NCI-H510A (cell line): Measurements from ENCODE around the gene FBXW11.
"Not testable (repeated sequence)": the region's sequence is repeated elsewhere in the genome, so short reads cannot be mapped to it uniquely, and the experiment has no call there.

ENCODE experiments used
- DNase-seq: peaks from one replicate; lab custom pipeline; 2025; lab: John Stamatoyannopoulos, UW

Gene FBXW11

DNA sequence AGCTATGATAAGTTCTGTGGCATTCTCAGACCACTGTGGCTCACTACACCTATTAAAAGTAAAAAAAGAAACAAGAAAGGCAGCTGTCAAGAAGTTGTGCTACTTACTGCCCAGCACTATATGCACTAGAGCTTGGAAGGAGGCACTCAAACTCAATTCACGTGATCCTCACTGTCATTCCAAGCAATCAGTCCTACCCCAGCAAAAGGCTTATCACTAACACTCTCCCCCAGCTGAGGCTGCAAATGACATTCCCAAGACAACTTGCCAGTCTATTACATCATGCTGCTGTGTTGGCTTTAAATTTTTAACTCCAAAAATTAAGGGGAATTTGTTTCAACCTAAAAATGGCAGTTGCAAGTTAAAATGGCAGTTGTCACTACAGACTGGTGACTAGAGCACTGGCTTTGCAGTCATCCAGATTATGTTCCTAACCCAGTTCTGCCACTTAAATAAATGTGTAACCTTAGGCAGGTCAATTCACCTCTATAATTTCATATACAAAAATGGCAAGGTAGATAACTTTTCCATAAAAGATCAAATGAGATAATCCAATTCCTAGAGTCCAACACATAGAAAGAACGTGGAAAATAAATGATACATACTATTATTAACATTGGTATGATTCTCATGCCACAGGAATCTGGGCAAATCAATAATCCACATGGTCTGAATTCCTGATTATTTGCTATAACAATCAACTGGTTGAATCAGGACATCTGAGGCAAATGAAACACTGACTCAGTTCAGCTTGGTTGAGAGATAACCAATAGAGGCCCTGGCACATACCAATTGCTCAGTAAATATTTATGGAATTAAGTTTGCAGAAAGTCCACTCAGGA lies 52.4 kb downstream of the FBXW11 start:
- DNase-seq = no peak

GRCh38 chr5:171952021-171952420 lies 54.4 kb downstream of the FBXW11 start:
- no peak for DNase-seq

DNA sequence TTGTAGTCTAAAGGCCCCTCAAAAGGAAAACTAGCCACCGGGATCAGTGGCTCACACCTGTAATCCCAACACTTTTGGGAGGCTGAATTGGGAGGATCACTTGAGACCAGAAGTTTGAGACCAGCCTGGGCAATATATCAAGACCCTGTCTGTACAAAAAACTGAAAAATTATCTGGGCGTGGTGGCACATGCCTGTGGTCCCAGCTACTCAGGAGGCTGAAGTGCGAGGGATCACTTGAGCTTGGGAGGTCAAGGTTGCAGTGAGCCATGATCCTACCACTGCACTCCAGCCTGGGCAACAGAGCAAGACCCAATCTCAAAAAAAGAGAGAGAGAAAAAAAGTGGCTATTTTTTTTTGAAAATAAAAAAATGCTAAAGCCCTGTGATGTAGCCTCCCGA lies 55.2 kb downstream of the FBXW11 start:
- DNase-seq = no peak

DNA sequence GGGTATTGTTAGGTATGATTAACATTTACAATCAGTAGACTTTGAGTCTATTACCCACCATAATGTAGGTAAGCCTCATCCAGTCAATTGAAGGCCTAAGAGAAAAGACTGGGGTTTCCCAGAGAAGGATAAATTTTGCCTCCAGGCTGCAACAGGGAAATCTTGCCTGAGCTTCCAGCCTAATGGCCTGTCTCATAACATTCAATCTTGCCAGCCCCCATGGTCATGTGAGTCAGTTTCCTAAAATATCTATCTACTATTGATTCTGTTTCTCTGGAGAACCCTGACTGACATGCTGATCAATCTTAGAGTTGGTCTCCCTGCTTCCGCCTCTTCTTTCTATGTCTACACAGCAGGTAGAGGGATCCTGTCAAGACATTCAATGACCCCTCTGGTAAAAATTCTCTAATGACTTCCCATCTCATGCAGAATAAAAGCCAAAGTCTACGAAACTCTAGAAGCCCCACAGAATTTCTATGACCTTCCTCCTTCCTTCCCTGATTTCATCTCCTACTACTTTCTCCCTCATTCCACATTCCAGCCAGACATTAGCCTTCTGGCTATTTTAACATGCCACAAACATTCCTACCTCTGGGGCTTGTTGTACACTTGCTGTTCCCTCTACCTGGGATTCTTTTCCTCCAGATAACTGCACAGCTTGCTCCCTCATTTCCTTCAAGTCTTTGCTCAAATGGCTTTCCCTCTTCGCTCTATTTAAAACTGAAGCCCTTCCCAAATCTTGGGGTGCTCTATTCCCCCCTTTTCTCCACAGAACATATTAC lies 60.2 kb downstream of the FBXW11 start:
- no peak for DNase-seq

DNA sequence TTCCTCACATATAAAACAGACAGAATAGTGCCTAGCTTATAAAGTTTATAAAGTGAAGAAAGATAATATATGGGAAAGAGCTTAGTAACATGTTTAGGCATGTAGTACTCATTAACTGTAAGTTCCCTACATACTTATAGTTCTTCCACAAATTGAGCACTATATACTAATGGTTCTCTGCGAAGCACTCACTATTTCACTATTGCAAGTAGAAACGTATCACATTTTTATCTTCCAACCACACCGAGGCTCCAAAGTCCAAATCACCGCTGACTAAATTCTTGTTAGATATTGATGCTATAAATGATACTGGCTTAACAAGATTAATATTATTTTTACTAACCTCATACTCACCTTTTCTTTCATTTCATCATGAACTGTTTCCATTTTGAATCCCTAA lies 61.0 kb downstream of the FBXW11 start:
- DNase-seq = no peak

GRCh38 chr5:171945066-171945465 lies 61.4 kb downstream of the FBXW11 start:
- no peak for DNase-seq

DNA sequence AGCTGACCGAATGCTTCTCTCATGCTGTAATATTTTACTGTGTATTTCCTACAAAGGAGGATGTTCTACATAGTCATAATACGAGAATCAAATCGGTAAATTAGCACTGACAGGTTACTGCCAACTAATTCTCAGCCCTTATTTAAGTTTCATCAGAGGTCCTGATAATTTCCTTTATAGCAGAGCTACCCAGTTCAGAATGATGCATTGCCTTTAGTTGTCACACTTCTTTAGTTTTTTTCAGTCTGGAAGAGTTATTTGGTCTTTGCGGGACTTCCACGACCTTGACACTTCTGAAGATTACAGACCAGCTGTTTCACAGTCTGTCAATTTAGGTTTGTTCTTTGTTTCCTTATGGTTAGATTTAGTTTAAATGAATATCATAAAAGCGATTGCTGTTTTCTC lies 64.3 kb downstream of the FBXW11 start:
- not testable (repeated sequence) for DNase-seq

GRCh38 chr5:171941675-171942074 lies 64.8 kb downstream of the FBXW11 start:
- DNase-seq = not testable (repeated sequence)

DNA sequence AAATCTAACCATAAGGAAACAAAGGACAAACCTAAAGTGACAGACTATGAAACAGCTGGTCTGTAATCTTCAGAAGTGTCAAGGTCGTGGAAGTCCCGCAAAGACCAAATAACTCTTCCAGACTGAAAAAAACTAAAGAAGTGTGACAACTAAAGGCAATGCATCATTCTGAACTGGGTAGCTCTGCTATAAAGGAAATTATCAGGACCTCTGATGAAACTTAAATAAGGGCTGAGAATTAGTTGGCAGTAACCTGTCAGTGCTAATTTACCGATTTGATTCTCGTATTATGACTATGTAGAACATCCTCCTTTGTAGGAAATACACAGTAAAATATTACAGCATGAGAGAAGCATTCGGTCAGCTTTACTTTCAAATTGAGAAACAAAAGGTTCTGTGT lies 65.2 kb downstream of the FBXW11 start:
- DNase-seq = not testable (repeated sequence)

- DNase-seq = no peak
Measured at GRCh38 chr5:171939951-171940350, 66.5 kb downstream of the FBXW11 start.

- no peak for DNase-seq
Measured at GRCh38 chr5:171938358-171938757, 68.1 kb downstream of the FBXW11 start.

- DNase-seq = no peak
Measured at GRCh38 chr5:171937351-171937750, 69.1 kb downstream of the FBXW11 start.

GRCh38 chr5:171934586-171934985 lies 71.9 kb downstream of the FBXW11 start:
- no peak for DNase-seq

DNA sequence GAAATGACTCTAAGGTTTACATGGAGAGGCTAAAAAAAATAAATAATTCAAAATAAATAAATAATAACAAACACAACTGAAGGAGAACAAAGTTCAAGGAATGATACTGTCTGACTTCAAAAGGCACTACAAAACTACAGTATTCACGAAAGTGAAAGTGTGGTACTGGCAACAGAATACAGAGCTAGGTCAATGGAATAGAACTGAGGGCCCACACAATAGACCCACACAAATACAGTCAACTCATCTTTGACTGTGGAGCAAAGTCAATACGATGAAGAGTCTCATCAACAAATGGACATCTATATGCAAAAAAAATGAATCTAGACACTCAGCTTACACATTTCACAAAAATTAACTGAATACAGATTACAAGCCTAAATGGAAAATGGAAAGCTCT lies 75.3 kb downstream of the FBXW11 start:
- DNase-seq = no peak

- DNase-seq = no peak
Measured at GRCh38 chr5:171927345-171927941, 79.0 kb downstream of the FBXW11 start.

DNA sequence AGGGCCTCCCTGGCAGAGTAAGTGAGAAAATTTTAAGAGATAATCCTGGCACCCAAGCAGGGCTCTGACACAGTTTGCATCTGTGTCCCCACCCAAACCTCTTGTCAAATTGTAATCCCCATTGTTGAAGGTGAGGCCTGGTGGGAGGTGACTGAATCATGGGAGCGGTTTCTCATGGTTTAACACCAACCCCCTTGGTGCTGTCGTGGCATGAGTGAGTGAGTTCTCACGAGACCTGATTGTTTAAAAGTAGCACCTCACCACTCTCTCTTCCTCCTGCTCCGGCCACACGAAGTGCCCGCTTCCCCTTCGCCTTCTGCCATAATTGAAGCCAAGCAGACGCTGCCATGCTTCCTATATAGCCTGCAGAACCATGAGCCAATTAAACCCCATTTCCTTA lies 80.1 kb downstream of the FBXW11 start:
- no peak for DNase-seq

- DNase-seq = no peak
Measured at GRCh38 chr5:171924493-171925122, 81.8 kb downstream of the FBXW11 start.

- DNase-seq = no peak
Measured at GRCh38 chr5:171920765-171921391, 85.6 kb downstream of the FBXW11 start.

DNA sequence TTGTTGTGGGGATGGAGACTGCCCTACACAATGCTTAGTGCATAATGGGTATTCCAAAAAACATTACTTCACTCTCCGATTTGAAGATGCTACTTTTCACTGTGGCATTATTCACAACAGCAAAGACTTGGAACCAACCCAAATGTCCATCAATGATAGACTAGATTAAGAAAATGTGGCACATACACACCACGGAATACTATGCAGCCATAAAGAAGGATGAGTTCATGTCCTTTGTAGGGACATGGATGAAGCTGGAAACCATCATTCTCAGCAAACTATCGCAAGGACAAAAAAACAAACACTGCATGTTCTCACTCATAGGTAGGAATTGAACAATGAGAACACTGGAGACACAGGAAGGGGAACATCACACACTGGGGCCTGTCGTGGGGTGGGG lies 90.7 kb downstream of the FBXW11 start:
- not testable (repeated sequence) for DNase-seq

DNA sequence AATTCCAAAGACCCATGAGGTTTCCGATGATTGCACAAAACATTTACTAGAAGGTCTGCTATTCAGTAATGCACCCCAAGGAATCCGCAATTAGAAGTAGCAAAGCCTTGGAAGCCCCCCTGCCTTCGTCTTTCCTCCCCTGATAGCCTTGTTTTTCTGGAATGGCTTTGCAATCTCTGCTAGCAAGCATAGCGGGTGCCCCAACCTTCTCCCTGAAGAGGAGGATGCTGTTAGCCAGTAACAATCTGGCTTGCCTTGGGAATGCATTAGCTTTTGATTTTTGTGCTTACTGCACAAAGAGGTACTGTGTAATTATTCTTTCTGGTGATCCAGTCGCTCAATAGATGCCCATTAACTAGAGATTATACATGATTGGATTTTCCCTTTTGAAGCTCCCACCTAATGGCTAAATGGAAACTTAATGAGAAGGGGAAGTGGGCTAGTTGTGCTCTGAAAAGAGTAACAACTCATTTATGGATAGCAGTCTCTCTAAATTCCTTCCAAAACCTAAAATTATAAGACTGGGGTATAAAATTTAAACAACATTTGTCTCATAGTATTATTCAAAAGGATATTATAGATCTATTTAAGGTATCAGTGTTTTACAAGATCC lies 91.6 kb downstream of the FBXW11 start:
- DNase-seq = no peak

GRCh38 chr5:171913987-171914273 lies 92.5 kb downstream of the FBXW11 start:
- no peak for DNase-seq

GRCh38 chr5:171911152-171911551 lies 95.3 kb downstream of the FBXW11 start:
- no peak for DNase-seq
